Activated CD8-positive, alpha-beta memory T cell treated with anti-CD3 and anti-CD28 coated beads for 36 hours (primary cell): Measurements from ENCODE around the gene ADSS1. TPM values are rescaled to one million over a fixed set of nuclear protein-coding genes. Genes with fewer than 3 reads are reported as not detected.

Experiments used
- total RNA-seq, 2 experiments: library from RNA; stranded (reverse); gene quantifications; one replicate each; pipeline ENCODE4 v1.2.3, GENCODE V29; 2021

The ADSS1 gene
- total RNA-seq, 2 experiments from 2014 or later, result 1.7 to 1.8 TPM

Other genes with a start within 250 kb of the ADSS1 start
- gene C14orf180, start 144.5 kb upstream of the ADSS1 start, total RNA-seq, result not detected
- gene TMEM179, start 119.5 kb upstream of the ADSS1 start, total RNA-seq, result not detected
- gene INF2, start 34.6 kb upstream of the ADSS1 start, total RNA-seq, result 10 to 100 TPM; 62.8 to 64.9 TPM
- gene SIVA1, start 28.9 kb downstream of the ADSS1 start, total RNA-seq, result 100 to 1,000 TPM; 167 TPM
- gene AKT1, start 71.5 kb downstream of the ADSS1 start, total RNA-seq, result 100 to 1,000 TPM; 155 to 173 TPM
- 1 to 10 TPM; 3.0 TPM for gene ZBTB42, start 76.9 kb downstream of the ADSS1 start, total RNA-seq
- gene CEP170B, start 141.0 kb downstream of the ADSS1 start, total RNA-seq, result 1 to 10 TPM; 7.7 to 7.8 TPM
- gene PLD4, start 200.7 kb downstream of the ADSS1 start, total RNA-seq, result not detected